ENCODE measurements around the gene ALPK1. TPM values are rescaled to one million over a fixed set of nuclear protein-coding genes. Genes with fewer than 3 reads are reported as not detected.

ALPK1 gene
- total RNA-seq, 1 donor from 2014 or later, result 1.4 TPM

DNA sequence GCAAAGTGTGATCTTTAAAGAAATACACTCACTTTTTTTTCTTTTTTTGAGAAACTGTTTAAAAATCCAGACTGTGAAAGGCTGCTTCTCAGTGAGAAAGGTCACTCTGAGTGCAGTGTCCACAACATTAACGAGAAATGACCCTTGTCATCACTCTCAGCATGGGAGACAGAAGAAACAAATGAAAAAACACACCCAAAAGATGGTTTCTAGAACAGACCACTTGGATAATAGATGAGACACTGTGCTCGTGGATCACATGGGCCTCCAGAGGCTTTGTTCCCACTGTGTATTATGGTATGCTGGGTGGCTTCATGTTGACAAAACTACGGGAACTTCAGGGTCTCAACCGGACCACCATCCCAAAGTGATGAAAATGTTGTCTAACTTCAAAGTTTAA lies 153.9 kb downstream of the ALPK1 start:
- H3K4me3 Mint-ChIP-seq (ENCODE audit: unreplicated experiment), result no peak overlapping the region
- no peaks in the 10 kb centered on the region for H3K4me1 Mint-ChIP-seq (ENCODE audit: low read depth, unreplicated experiment)

GRCh38 chr4:112451831-112452230 lies 154.7 kb downstream of the ALPK1 start:
- H3K9me3 ChIP-seq (ENCODE audit: insufficient read depth, low read depth, low read length), result peaks cover 2% of the 10 kb centered on the region
- Mint-ChIP-seq H3K27me3 (ENCODE audit: low read depth, unreplicated experiment) (peaks cover 5% of the 10 kb centered on the region), H3K4me1 (ENCODE audit: low read depth, unreplicated experiment) (no peaks in the 10 kb centered on the region), H3K27ac (ENCODE audit: unreplicated experiment) (no peak overlapping the region), H3K9me3 (ENCODE audit: unreplicated experiment) (no peaks in the 10 kb centered on the region), H3K36me3 (ENCODE audit: low read depth, unreplicated experiment) (no peaks in the 10 kb centered on the region), H3K4me3 (ENCODE audit: unreplicated experiment) (no peak overlapping the region)
- FAIRE-seq, result no peak
- TF ChIP-seq EZH2 (IDR thresholded peaks at IDR 0.05; ENCODE audit: insufficient read depth, low read length), result no peak
- TF ChIP-seq CTCF (IDR thresholded peaks at IDR 0.05; ENCODE audit: insufficient read depth, low read depth, low read length), result no peak
- H3K27ac ChIP-seq (ENCODE audit: low read depth, low read length), result no peak overlapping the region
- no peaks in the 10 kb centered on the region for H3K27me3 ChIP-seq (ENCODE audit: insufficient read depth, low read length)
- no peaks in the 10 kb centered on the region for H3K79me2 ChIP-seq (ENCODE audit: insufficient read depth, low read length)
- no peak overlapping the region for H3K4me2 ChIP-seq (ENCODE audit: low read length)
- H3K4me1 ChIP-seq (ENCODE audit: insufficient read depth, low read length), result no peaks in the 10 kb centered on the region
- H3K9ac ChIP-seq (ENCODE audit: low read length), result no peak overlapping the region
- no peaks in the 10 kb centered on the region for H3K36me3 ChIP-seq (ENCODE audit: insufficient read depth, low read length)
- no peak overlapping the region for H3K4me3 ChIP-seq (ENCODE audit: insufficient read depth, low read depth, low read length)
- DNase-seq (ENCODE audit: low read depth), result no peak
- no peaks in the 10 kb centered on the region for H4K20me1 ChIP-seq (ENCODE audit: insufficient read depth, low read length)
- H2AFZ ChIP-seq (ENCODE audit: low read depth, low read length), result no peak overlapping the region

More for the DNA sequence above, 153.9 kb downstream of the ALPK1 start:
- DNase-seq (ENCODE audit: low read depth) (no peak), FAIRE-seq (no peak)
- H3K4me1 ChIP-seq (ENCODE audit: insufficient read depth, low read length), result no peaks in the 10 kb centered on the region
- peaks cover 2% of the 10 kb centered on the region for H3K9me3 ChIP-seq (ENCODE audit: insufficient read depth, low read depth, low read length)
- H3K9ac ChIP-seq (ENCODE audit: low read length), result no peak overlapping the region
- no peaks in the 10 kb centered on the region for H3K9me3 Mint-ChIP-seq (ENCODE audit: unreplicated experiment)
- H3K27me3 ChIP-seq (ENCODE audit: insufficient read depth, low read length), result no peaks in the 10 kb centered on the region
- H3K79me2 ChIP-seq (ENCODE audit: insufficient read depth, low read length), result no peaks in the 10 kb centered on the region
- no peak for TF ChIP-seq CTCF (IDR thresholded peaks at IDR 0.05; ENCODE audit: insufficient read depth, low read depth, low read length)
- H3K27ac ChIP-seq (ENCODE audit: low read depth, low read length), result no peak overlapping the region
- no peak overlapping the region for H3K4me2 ChIP-seq (ENCODE audit: low read length)
- no peaks in the 10 kb centered on the region for H3K36me3 ChIP-seq (ENCODE audit: insufficient read depth, low read length)
- H3K27me3 Mint-ChIP-seq (ENCODE audit: low read depth, unreplicated experiment), result peaks cover 5% of the 10 kb centered on the region
- no peaks in the 10 kb centered on the region for H3K36me3 Mint-ChIP-seq (ENCODE audit: low read depth, unreplicated experiment)
- no peak overlapping the region for H3K27ac Mint-ChIP-seq (ENCODE audit: unreplicated experiment)
- H4K20me1 ChIP-seq (ENCODE audit: insufficient read depth, low read length), result no peaks in the 10 kb centered on the region
- H3K4me3 ChIP-seq (ENCODE audit: insufficient read depth, low read depth, low read length), result no peak overlapping the region
- no peak overlapping the region for H2AFZ ChIP-seq (ENCODE audit: low read depth, low read length)

GRCh38 chr4:112453321-112453720 lies 156.2 kb downstream of the ALPK1 start:
- Mint-ChIP-seq H3K9me3 (ENCODE audit: unreplicated experiment) (peaks cover 2% of the 10 kb centered on the region), H3K27ac (ENCODE audit: unreplicated experiment) (no peak overlapping the region), H3K36me3 (ENCODE audit: low read depth, unreplicated experiment) (no peaks in the 10 kb centered on the region), H3K4me3 (ENCODE audit: unreplicated experiment) (no peak overlapping the region), H3K4me1 (ENCODE audit: low read depth, unreplicated experiment) (no peaks in the 10 kb centered on the region), H3K27me3 (ENCODE audit: low read depth, unreplicated experiment) (peaks cover 7% of the 10 kb centered on the region)
- Histone ChIP-seq H3K79me2 (ENCODE audit: insufficient read depth, low read length) (no peaks in the 10 kb centered on the region), H3K4me3 (ENCODE audit: insufficient read depth, low read depth, low read length) (no peak overlapping the region), H3K4me2 (ENCODE audit: low read length) (no peak overlapping the region), H4K20me1 (ENCODE audit: insufficient read depth, low read length) (no peaks in the 10 kb centered on the region), H2AFZ (ENCODE audit: low read depth, low read length) (no peak overlapping the region), H3K27ac (ENCODE audit: low read depth, low read length) (no peak overlapping the region), H3K4me1 (ENCODE audit: insufficient read depth, low read length) (no peaks in the 10 kb centered on the region), H3K36me3 (ENCODE audit: insufficient read depth, low read length) (no peaks in the 10 kb centered on the region), H3K9ac (ENCODE audit: low read length) (no peak overlapping the region), H3K9me3 (ENCODE audit: insufficient read depth, low read depth, low read length) (peaks cover 2% of the 10 kb centered on the region), H3K27me3 (ENCODE audit: insufficient read depth, low read length) (no peaks in the 10 kb centered on the region)
- DNase-seq (ENCODE audit: low read depth) (no peak), FAIRE-seq (no peak)
- TF ChIP-seq EZH2 (IDR thresholded peaks at IDR 0.05; ENCODE audit: insufficient read depth, low read length), result no peak
- TF ChIP-seq CTCF (IDR thresholded peaks at IDR 0.05; ENCODE audit: insufficient read depth, low read depth, low read length), result no peak
